Panc1 (cell line): ENCODE data around the gene GDAP1L1. TPM values are rescaled to one million over a fixed set of nuclear protein-coding genes. Genes with fewer than 3 reads are reported as not detected.

Experiments used
- ATAC-seq: fragments of 200-7000 bp; cut with Tn5 transposase; 2 replicates; pipeline ENCODE4 v1.9.1; 2020; ENCODE audit warnings: mild to moderate bottlenecking, moderate library complexity
- BruUV-seq: library from RNA; stranded (reverse); fragments of 400-500 nt; replicated peaks from 2 replicates; lab custom pipeline; 2021; lab: Mats Ljungman, UMichigan
- CTCF ChIA-PET: fragments of 300-600 bp; sonication (Branson Sonifier 250); formaldehyde crosslinking; loops from one replicate; lab custom pipeline; 2022; ENCODE audit warnings: antibody characterized with exemption; lab: Charles Lee
- POLR2A ChIA-PET: fragments of 300-600 bp; sonication (Branson Sonifier 250); formaldehyde crosslinking; loops from one replicate; lab custom pipeline; 2022; ENCODE audit warnings: antibody characterized with exemption; lab: Charles Lee
- DNase-seq: peaks from one replicate; pipeline ENCODE4 v3.0.0-alpha.2; 2010; ENCODE audit warnings: low read depth, low spot score
- H3K27ac ChIP-seq: 2 replicates; pipeline ENCODE4 v1.5.1; 2011; ENCODE audit warnings: mild to moderate bottlenecking, low read length, inconsistent platforms
- H3K27me3 ChIP-seq: fragments of 200-500 bp; sonication (Bioruptor generic); 2 replicates; pipeline ENCODE4 v1.6.0; 2014; ENCODE audit warnings: low read length, inconsistent platforms; ENCODE audit not compliant: control insufficient read depth, insufficient read depth
- H3K36me3 ChIP-seq: fragments of 200-500 bp; sonication (Bioruptor generic); 2 replicates; pipeline ENCODE4 v1.5.1; 2014; ENCODE audit warnings: inconsistent platforms, mild to moderate bottlenecking, low read length, moderate library complexity; ENCODE audit not compliant: control insufficient read depth, insufficient read depth
- H3K4me1 ChIP-seq: 2 replicates; pipeline ENCODE4 v1.5.1; 2011; ENCODE audit warnings: inconsistent platforms, mild to moderate bottlenecking, low read length, moderate library complexity; ENCODE audit not compliant: control insufficient read depth, insufficient read depth
- H3K4me3 ChIP-seq, 2 experiments: 2 replicates each; pipeline ENCODE4 v1.5.1; 2011 to 2012; ENCODE audit warnings: low read depth in 2 of 2, low read length in 2 of 2, mild to moderate bottlenecking in 2 of 2, inconsistent platforms in 1 of 2, moderate library complexity in 1 of 2
- H3K9me3 ChIP-seq: fragments of 200-500 bp; sonication (Bioruptor generic); 2 replicates; pipeline ENCODE4 v1.5.1; 2014; ENCODE audit warnings: low read depth, mild to moderate bottlenecking, inconsistent platforms, low read length, moderate library complexity; ENCODE audit not compliant: control insufficient read depth, insufficient read depth
- CTCF ChIP-seq: fragments of 450-650 bp; IDR thresholded peaks from 2 replicates; pipeline ENCODE4 v1.5.1; 2017; ENCODE audit warnings: mild to moderate bottlenecking
- POLR2AphosphoS5 ChIP-seq: IDR thresholded peaks from 2 replicates; pipeline ENCODE4 v1.6.1; 2012; ENCODE audit warnings: mild to moderate bottlenecking, low read depth, low read length, moderate library complexity
- REST ChIP-seq, 2 experiments: IDR thresholded peaks; 2 replicates each; pipeline ENCODE4 v1.6.1; 2011 to 2012; ENCODE audit warnings: low read depth in 2 of 2, control low read depth in 1 of 2, low read length in 1 of 2, mild to moderate bottlenecking in 1 of 2, moderate library complexity in 1 of 2; ENCODE audit not compliant: insufficient read depth in 1 of 2
- SIN3A ChIP-seq: IDR thresholded peaks from 2 replicates; pipeline ENCODE4 v1.6.1; 2012; ENCODE audit warnings: low read depth, mild to moderate bottlenecking, low read length, moderate library complexity, borderline replicate concordance; ENCODE audit not compliant: insufficient read depth
- TCF7L2 ChIP-seq: IDR thresholded peaks from 2 replicates; pipeline ENCODE4 v1.6.1; 2011; ENCODE audit warnings: mild to moderate bottlenecking, low read depth, low read length, inconsistent platforms
- in situ Hi-C: cut with HindIII; loops from 2 replicates; pipeline ENCODE4 v1.10.0; 2016; ENCODE audit warnings: low sequenced_read_pairs, low pct_unique_long_range_greater_than_20kb
- intact Hi-C: fragments of 100-400 bp; cut with micrococcal nuclease; formaldehyde crosslinking; loops from one replicate; pipeline ENCODE4 v1.10.0; 2022; ENCODE audit not compliant: unreplicated experiment
- total RNA-seq: library from RNA; stranded (reverse); gene quantifications from one replicate; pipeline ENCODE4 v1.2.1, GENCODE V29; 2021; ENCODE audit not compliant: unreplicated experiment

GDAP1L1 gene
- total RNA-seq, 1 experiment from 2014 or later: not detected

GRCh38 chr20:44210406-44211176, 36.5 kb upstream of the GDAP1L1 start, which contains the start of gene OSER1:
Gene OSER1 (minus strand): TSS chr20:44210771. CDS start chr20:44206957, 3,814 bp downstream.
- CTCF ChIA-PET: no interaction called here
- ATAC-seq (peak; percentile 94), DNase-seq (peak; percentile 94)
- Histone ChIP-seq H3K36me3 (peaks cover 7% of the 10 kb centered on the region; the same call in 1 of the 2 replicates), H3K4me1 (peaks cover 30% of the 10 kb centered on the region), H3K4me3 (peak within 1 kb of the TSS; percentile 74 to 100), H3K9me3 (no peaks in the 10 kb centered on the region), H3K27ac (peak within 1 kb of the TSS; percentile 93), H3K27me3 (no peaks in the 10 kb centered on the region)
- in situ Hi-C loops: no loop called here
- POLR2A ChIA-PET: no interaction called here
- peak; percentile 88 for TF ChIP-seq POLR2AphosphoS5
- no peak for TF ChIP-seq CTCF
- TF ChIP-seq REST (IDR thresholded peaks at IDR 0.05; ENCODE audit: insufficient read depth in 1 of 2, low read depth in 2 of 2, low read length in 1 of 2): 0 out of 4 replicates have a peak, but pooled peaks of 1 of the 2 experiments have one; percentile 8
- peak; percentile 100 for TF ChIP-seq SIN3A
- BruUV-seq: no TSS peak
- intact Hi-C loops: loop anchor here (10.0 kb wide), 1 partner anchor 394 kb away; no protein-coding TSS in a partner anchor

GRCh38 chr20:44211177-44212039, 35.7 kb upstream of the GDAP1L1 start:
- no peak for DNase-seq
- intact Hi-C loops: loop anchor here (10.0 kb wide), 1 partner anchor 393 kb away; no protein-coding TSS in a partner anchor

More at GRCh38 chr20:44211177-44212039, 35.7 kb upstream of the GDAP1L1 start:
- Histone ChIP-seq H3K27ac (peak overlapping the region; percentile 92), H3K36me3 (peaks cover 7% of the 10 kb centered on the region; the same call in 1 of the 2 replicates), H3K27me3 (no peaks in the 10 kb centered on the region), H3K4me1 (peaks cover 29% of the 10 kb centered on the region), H3K9me3 (no peaks in the 10 kb centered on the region), H3K4me3 (peak overlapping the region; percentile 74 to 100)
- ChIA-PET POLR2A (no interaction called here), CTCF (no interaction called here)
- in situ Hi-C loops: no loop called here
- ATAC-seq: peak; percentile 6; the same call in 1 of the 2 replicates
- TSS peak; percentile 95 for BruUV-seq
- TF ChIP-seq CTCF (no peak), POLR2AphosphoS5 (no peak), SIN3A (no peak), TCF7L2 (no peak), REST (IDR thresholded peaks at IDR 0.05; ENCODE audit: insufficient read depth in 1 of 2, low read depth in 2 of 2, low read length in 1 of 2) (no peak)
